ENCODE data around the gene ZDHHC7.

The ZDHHC7 gene

GRCh38 chr16:84989749-84990620 is 21.4 kb downstream of the ZDHHC7 start:
- DNase-seq, result no peak

- no peak for DNase-seq
Measured at GRCh38 chr16:84988328-84989080, 22.8 kb downstream of the ZDHHC7 start.

- no peak for DNase-seq
Measured at GRCh38 chr16:84986879-84987278, 24.5 kb downstream of the ZDHHC7 start.

- peak; percentile 55 to 62 for DNase-seq
Measured at GRCh38 chr16:84986102-84986501, 25.2 kb downstream of the ZDHHC7 start.

GRCh38 chr16:84985079-84986065 is 26.0 kb downstream of the ZDHHC7 start:
- DNase-seq, result no peak

GRCh38 chr16:84982434-84982833 is 28.9 kb downstream of the ZDHHC7 start:
- no peak for DNase-seq

- DNase-seq, result no peak
Measured at GRCh38 chr16:84979516-84979915, 31.8 kb downstream of the ZDHHC7 start.

- DNase-seq, result no peak
Measured at GRCh38 chr16:84976644-84977400, 34.5 kb downstream of the ZDHHC7 start.

- DNase-seq, result no peak
Measured at GRCh38 chr16:84975522-84975921, 35.8 kb downstream of the ZDHHC7 start.

- no peak for DNase-seq
Measured at GRCh38 chr16:84975066-84975465, 36.3 kb downstream of the ZDHHC7 start.

- DNase-seq, result no peak
Measured at GRCh38 chr16:84973776-84974523, 37.4 kb downstream of the ZDHHC7 start.

- DNase-seq, result no peak
Measured at GRCh38 chr16:84973236-84973635, 38.1 kb downstream of the ZDHHC7 start.

- peak; percentile 79 to 85 for DNase-seq
Measured at GRCh38 chr16:84970447-84971127, 40.7 kb downstream of the ZDHHC7 start.

GRCh38 chr16:84967828-84968227 is 43.5 kb downstream of the ZDHHC7 start:
- DNase-seq, result no peak

GRCh38 chr16:84965428-84966415 is 45.6 kb downstream of the ZDHHC7 start:
- no peak for DNase-seq

- DNase-seq, result no peak
Measured at GRCh38 chr16:84964386-84965128, 46.8 kb downstream of the ZDHHC7 start.

- no peak for DNase-seq
Measured at GRCh38 chr16:84963066-84963465, 48.3 kb downstream of the ZDHHC7 start.

- DNase-seq, result no peak
Measured at GRCh38 chr16:84960942-84961341, 50.4 kb downstream of the ZDHHC7 start.
